ENCODE data around the gene CEP20.

CEP20 gene

DNA sequence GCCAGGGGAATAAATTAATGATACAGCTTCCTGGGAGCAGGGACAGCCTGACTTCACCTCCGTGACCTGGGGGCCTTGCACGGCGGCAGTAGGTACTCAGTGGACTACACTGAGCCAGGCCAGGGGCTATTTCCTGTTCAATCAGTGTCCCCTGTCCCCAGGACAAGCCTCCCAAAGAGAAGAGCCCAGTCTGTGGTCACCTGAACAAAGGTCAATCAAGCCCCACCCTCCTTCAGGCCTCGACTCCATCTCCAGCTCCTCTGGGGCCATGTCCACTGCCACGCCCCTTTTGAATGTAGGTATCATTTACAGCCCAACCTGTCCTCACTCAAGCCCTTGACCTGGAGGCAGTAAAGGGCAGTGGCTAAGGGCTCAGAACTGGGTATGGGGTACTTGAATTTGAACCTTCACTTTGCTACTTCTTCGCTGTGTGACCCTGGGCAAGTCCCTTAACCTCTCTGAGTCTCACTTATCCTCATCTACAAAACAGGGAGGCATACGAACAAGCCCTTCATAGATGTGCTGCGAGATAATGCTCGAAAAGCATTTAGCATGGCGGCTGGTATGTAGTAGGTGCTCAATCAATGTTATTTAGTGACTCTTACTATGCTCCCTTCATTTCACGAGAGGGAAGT is 60.6 kb downstream of the CEP20 start:
- DNase-seq, result no peak

DNA sequence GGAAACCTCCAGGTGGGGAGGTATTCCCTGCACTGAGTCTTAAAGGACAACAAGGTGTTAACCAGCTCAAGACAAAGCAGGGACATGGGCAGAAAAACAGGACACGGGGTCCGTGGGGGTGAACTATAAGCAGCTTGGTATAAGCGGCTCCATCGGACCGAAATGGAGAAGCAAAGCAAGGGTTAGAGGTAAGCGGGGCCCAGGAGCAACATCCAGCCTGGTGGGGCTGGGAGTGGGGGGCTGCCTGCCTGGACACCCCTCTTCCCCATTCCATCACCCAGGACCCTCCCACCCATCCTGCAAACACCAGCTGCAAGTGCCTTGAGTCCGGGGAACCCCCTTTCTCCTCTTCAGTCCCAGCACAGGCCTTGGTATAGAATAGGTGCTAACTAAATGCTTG is 61.1 kb downstream of the CEP20 start:
- DNase-seq, result no peak

- DNase-seq, result no peak
Observed at GRCh38 chr16:15825750-15826305, 62.6 kb downstream of the CEP20 start.

DNA sequence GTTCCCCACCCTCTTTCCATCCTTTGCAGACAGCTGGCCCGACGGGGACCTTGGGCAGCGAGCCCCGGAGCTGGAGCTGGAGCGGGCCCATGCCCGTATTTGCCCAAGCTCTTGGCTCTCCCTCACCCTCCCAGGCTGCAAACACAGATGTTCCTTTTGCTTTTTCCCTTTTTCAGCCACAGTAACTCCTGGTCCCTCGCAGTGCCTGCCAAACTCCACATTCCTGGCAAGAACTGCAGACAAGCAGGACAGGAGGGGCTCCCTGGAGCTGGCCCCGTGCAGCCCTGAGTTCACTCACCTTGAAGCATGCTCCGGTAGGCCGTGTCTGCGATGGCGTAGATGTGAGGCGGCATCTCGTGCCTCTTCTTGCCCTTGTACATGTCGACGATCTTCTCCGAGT is 65.4 kb downstream of the CEP20 start:
- DNase-seq, result no peak

- DNase-seq, result no peak
Observed at GRCh38 chr16:15820837-15821236, 67.6 kb downstream of the CEP20 start.

GRCh38 chr16:15819046-15819445 is 69.4 kb downstream of the CEP20 start:
- DNase-seq, result no peak

- DNase-seq, result no peak
Observed at GRCh38 chr16:15817446-15817845, 71.0 kb downstream of the CEP20 start.

- DNase-seq, result no peak
Observed at GRCh38 chr16:15816228-15816627, 72.2 kb downstream of the CEP20 start.
